Right cardiac atrium (tissue), 5 donors: ENCODE data around the gene BAG5. TPM values are rescaled to one million over a fixed set of nuclear protein-coding genes. Genes with fewer than 3 reads are reported as not detected.
"Not testable (repeated sequence)": the region's sequence is repeated elsewhere in the genome, so short reads cannot be mapped to it uniquely, and the experiment has no call there.

Experiments used
- ATAC-seq, 2 donors: fragments of 200-7000 bp; cut with Tn5 transposase; one replicate each; pipeline versions ENCODE4 v1.8.0 to v1.9.1; 2020; ENCODE audit warnings: moderate library complexity in 2 of 2, mild to moderate bottlenecking in 1 of 2
- DNase-seq, 3 donors: peaks; one replicate each; pipeline ENCODE4 v3.0.0-alpha.2; 2020
- H3K27ac ChIP-seq: one replicate; pipeline ENCODE4 v1.5.1; 2013; ENCODE audit warnings: mild to moderate bottlenecking, low read length, control low read depth, moderate library complexity
- H3K27me3 ChIP-seq: one replicate; pipeline ENCODE4 v1.6.1; 2013; ENCODE audit not compliant: control insufficient read depth, insufficient read depth
- H3K4me1 ChIP-seq: one replicate; pipeline ENCODE4 v1.6.1; 2013; ENCODE audit warnings: low read length; ENCODE audit not compliant: control insufficient read depth, insufficient read depth
- H3K4me3 ChIP-seq: one replicate; pipeline ENCODE4 v1.5.1; 2013; ENCODE audit warnings: low read length, control low read depth
- H3K9me3 ChIP-seq: one replicate; pipeline ENCODE4 v1.6.1; 2013; ENCODE audit warnings: low read length; ENCODE audit not compliant: control insufficient read depth
- WGBS: extraction: QIAGEN DNeasy Blood & Tissue Kit; methylation state at CpG from one replicate; pipeline ENCODE4 v1.1.7; 2013; 5-methylcytosine and 5-hydroxymethylcytosine counted together
- intact Hi-C, 4 donors: fragments of 100-400 bp; cut with DNase I; formaldehyde crosslinking; loops; one replicate each; pipeline versions ENCODE4 v1.11.0 to v1.14.0; 2022 to 2023
- polyA plus RNA-seq: library from polyadenylated mRNA; stranded (reverse); fragments of 200-250 nt; gene quantifications from one replicate; pipeline ENCODE4 v1.2.3, GENCODE V29; 2013
- total RNA-seq, 4 donors: library from RNA; stranded (reverse); fragmentation: NEBNext Ultra II Directional; extraction: Animal tissue kit (Norgen Biotek cat#: 25700); gene quantifications; one replicate each; pipeline ENCODE4 v1.2.1, GENCODE V29; 2021
- donor health status: healthy with polysubstance abuse.
- donor health status: DM: no; HTN: yes; CAD: no.
- donor health status: DM: no; HTN: no; CAD: no.
- donor health status: DM: no; HTN: yes; CAD: no; lungs with severe emphysema.
- donor health status: DM: yes; HTN: yes; CAD: no.

The BAG5 gene
- total and polyA plus RNA-seq, 5 donors, result 7.7 to 23.6 (median 18.9) TPM

DNA sequence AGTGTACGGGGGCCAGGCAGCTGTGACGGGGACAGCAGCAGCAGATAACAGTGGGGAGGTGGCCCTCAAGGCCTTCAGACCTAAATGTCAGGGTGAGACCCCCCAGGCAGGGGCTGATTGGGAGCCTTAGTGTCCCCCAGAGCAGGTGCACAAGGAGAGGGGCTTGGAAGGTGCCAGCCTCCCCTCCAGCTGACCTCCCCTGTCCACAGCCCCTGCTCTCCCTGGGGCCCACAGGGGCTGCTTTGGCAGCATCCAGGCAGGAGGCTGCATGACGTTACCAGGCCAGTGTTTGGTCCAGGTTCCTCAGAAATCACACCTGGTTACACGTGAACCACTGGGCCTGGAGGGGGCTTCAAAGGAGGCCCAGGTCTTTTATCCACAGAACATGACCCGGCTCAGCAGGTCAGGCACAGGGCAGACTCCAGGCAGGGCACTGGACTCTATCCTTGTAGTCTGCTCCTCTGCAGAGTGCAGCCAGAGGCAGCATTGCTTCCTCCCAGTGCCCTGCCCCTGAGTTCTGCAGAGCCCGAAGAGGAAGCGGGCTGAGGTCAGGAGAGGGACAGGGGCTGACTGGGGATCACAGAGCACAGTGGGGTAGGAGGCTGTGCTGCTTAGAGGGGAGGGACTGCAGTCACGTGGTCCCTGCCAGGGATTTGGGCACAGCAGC is 36.1 kb downstream of the BAG5 start:
- Histone ChIP-seq H3K4me3 (no peak overlapping the region), H3K27ac (no peak overlapping the region), H3K4me1 (peaks cover 2% of the 10 kb centered on the region), H3K9me3 (no peaks in the 10 kb centered on the region), H3K27me3 (no peaks in the 10 kb centered on the region)
- DNase-seq, result peak; percentile 15 to 60 (median 55)
- intact Hi-C loops, result no loop called here
- WGBS, result 70% methylated on average over 8 of the region's 8 CpGs
- no peak for ATAC-seq

DNA sequence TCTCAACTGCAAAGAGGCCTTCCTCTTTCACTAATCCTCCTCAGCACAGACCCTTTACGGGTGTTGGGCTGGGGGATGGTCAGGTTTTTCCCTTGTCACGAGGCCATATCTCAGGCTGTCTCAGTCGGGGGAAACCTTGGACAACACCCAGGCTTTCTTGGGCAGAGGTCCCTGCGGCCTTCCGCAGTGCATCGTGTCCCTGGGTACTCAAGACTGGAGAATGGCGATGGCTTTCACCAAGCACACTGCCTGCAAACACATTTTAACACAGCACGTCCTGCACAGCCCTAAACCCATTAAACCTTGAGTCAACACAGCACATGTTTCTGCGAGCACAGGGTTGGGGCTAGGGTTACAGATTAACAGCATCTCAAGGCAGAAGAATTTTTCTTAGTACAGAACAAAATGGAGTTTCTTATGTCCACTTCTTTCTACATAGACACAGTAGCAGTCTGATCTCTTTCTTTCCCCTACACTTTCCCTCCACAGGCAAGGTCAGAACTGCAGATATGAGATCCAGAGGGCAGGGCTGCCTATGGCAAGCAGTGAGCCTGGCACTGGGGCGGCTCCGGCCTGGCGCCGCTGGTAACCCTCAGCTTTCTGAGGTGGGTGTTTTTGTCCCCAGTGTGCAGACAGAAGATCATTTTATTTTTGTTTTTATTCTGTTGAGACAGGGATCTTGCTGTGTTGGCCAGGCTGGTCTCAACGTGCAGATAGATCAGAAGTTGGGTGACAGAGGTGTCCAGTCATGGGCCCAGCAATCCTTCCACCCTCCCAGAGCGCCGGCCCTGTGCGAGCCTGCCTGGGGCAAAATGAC is 36.8 kb downstream of the BAG5 start:
- H3K27ac ChIP-seq, H3K27me3 ChIP-seq, H3K9me3 ChIP-seq, intact Hi-C loops, H3K4me3 ChIP-seq, H3K4me1 ChIP-seq, ATAC-seq: not testable (repeated sequence)
- 61% methylated on average over 17 of the region's 17 CpGs for WGBS
- peak in 2 of 3 donors; percentile 46 to 49 for DNase-seq

DNA sequence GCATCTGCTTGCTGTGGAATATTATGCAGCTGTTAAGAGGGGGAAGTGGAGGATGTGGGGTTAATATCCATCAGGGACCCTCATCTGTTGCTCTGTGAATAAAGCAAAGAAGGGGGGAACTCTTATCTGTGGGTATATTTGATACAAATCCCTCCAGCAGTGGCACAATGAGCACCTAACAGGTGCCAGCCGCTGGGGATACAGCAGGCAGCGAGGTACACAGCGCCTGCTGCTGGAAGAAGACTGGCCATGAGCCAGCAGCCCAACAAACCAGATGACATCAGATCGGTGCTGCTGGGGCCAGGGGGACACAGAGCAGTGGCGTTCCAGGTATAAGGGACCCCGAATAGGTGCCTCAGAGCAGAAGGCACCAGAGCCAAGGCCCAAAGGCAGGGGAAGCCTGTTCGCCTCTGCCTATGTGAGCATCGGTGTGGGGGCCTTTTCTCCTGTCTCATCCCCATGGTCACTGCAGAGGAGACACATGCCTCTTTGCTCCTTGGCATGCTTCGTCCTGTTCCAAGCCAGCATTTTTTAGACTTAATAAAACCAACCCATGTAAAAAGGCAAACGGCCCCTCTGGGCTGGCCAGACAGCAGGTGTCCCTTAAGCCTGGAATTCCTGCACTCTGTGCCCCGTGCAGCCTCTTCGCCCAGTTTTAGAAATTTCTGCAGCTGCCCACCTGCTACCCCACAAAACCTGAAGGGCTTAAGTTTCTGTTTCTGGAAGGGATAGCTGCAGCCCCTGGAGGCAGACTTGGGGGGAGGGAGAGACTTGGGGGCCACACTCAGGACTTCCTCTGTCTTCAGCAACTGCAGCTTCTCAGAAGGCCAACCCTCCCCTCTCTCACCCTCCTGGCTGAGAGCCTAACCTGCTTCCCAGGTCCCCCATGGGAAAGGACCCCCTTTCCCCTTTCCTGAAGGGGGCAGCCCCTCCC is 38.2 kb downstream of the BAG5 start:
- no peak overlapping the region for H3K27ac ChIP-seq
- 79% methylated on average over 12 of the region's 12 CpGs for WGBS
- DNase-seq, result peak; percentile 20 to 60 (median 55)

GRCh38 chr14:103523575-103523954 is 38.9 kb downstream of the BAG5 start:
- no peak overlapping the region for H3K4me3 ChIP-seq
- 47% methylated on average over 10 of the region's 10 CpGs for WGBS
- no peak for ATAC-seq
- peaks cover 3% of the 10 kb centered on the region for H3K4me1 ChIP-seq
- H3K27me3 ChIP-seq, result no peaks in the 10 kb centered on the region
- H3K9me3 ChIP-seq, result no peaks in the 10 kb centered on the region
- H3K27ac ChIP-seq, result no peak overlapping the region
- intact Hi-C loops, result no loop called here
- peak in 1 of 3 donors; percentile 26 for DNase-seq

More for the DNA sequence above, 38.2 kb downstream of the BAG5 start:
- Histone ChIP-seq H3K27me3 (no peaks in the 10 kb centered on the region), H3K4me1 (peaks cover 3% of the 10 kb centered on the region), H3K4me3 (no peak overlapping the region), H3K9me3 (no peaks in the 10 kb centered on the region)
- no peak for ATAC-seq
- intact Hi-C loops, result no loop called here

GRCh38 chr14:103522649-103523574 is 39.5 kb downstream of the BAG5 start, which contains the start of gene CKB:
Gene CKB, minus strand, starts transcription at chr14:103522830. Its CDS starts 337 bp downstream, at chr14:103522493.
- intact Hi-C loops, result no loop called here
- ATAC-seq (peak; percentile 14 to 19), DNase-seq (peak; percentile 81 to 93 (median 90))
- Histone ChIP-seq H3K27ac (peak within 1 kb of the TSS; percentile 38), H3K4me3 (peak within 1 kb of the TSS; percentile 79), H3K27me3 (no peaks in the 10 kb centered on the region), H3K9me3 (no peaks in the 10 kb centered on the region), H3K4me1 (peaks cover 6% of the 10 kb centered on the region)
- 4% methylated on average over 107 of the region's 107 CpGs for whole genome bisulfite sequencing

DNA sequence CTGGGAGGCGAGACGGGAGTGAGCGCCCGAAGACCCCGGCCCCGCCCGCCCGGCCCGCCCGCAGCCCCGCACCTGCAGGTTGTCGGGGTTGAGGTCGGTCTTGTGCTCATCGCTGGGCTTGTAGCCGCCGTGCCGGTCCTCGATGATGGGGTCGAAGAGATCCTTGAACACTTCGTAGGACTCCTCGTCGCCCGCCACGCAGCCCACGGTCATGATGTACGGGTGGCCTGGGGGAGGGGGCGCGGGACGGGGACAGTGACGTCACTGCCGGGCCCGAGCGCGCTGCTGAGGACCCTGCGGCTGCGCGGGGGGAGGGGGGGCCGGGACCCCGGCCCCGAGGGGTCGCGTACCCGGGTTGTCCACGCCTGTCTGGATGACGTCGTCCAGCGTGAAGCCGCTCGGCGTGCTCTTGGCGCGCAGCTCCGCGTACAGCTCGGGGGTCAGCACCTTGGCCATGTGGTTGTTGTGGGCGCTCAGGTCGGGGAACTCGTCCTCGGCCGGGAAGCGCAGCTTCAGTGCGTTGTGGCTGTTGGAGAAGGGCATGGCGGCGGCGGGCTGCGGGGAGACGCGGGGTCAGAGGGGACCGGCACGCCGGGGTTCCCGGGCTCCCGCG is 40.4 kb downstream of the BAG5 start:
- H3K27me3 ChIP-seq, result no peaks in the 10 kb centered on the region
- no peaks in the 10 kb centered on the region for H3K9me3 ChIP-seq
- under 1% methylated on average over 74 of the region's 74 CpGs for WGBS
- H3K4me3 ChIP-seq, result peak overlapping the region; percentile 79
- peaks cover 7% of the 10 kb centered on the region for H3K4me1 ChIP-seq
- ATAC-seq (no peak), DNase-seq (peak; percentile 43 to 83 (median 79))
- intact Hi-C loops, result no loop called here
- H3K27ac ChIP-seq, result peak overlapping the region; percentile 38

- H3K27ac ChIP-seq, result peak overlapping the region; percentile 46
- no peaks in the 10 kb centered on the region for H3K9me3 ChIP-seq
- H3K27me3 ChIP-seq, result no peaks in the 10 kb centered on the region
- DNase-seq (peak in 1 of 3 donors; percentile 91), ATAC-seq (peak; percentile 49 to 50)
- intact Hi-C loops, result no loop called here
- H3K4me1 ChIP-seq, result peaks cover 7% of the 10 kb centered on the region
- H3K4me3 ChIP-seq, result peak overlapping the region; percentile 79
- WGBS, result under 1% methylated on average over 77 of the region's 77 CpGs
These were observed 41.0 kb downstream of the BAG5 start for GRCh38 chr14:103521438-103521950.

DNA sequence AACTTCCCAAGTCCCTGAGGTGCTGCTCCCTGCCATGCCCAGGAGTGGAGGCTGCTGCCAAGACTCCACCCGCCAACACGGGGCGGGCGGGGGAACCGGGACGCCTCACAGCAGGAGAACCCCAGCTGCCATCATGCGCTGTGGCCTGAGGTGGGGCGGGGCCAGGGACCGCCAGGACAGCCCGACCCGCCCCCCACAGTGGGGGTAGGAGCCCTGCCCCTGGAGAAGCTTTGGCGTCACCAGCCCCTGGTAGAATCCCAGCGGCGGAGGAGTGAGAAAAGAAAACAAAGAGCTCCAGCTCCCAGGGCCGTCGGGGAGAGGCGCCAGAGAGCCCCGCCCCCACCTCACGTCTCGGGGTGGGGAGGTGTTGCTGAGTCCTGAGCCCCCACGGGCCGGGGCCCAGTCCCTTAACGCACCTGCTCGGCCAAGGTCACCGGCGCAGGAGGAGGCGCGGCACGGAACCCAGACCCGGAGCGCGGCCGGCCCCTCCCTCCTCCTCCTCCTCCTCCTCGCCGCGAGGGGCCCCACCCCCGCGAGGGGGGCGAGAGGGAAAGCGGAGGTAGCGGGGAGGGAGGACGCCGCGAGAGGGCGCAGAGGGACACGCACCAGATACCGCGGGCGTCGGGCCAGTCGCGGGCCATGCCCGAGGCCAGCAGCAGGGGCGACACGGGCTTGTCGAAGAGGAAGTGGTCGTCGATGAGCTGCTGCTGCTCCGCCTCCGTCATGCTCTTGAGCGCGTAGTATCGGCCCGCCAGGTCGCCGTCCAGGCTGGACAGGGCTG is 41.6 kb downstream of the BAG5 start:
- under 1% methylated on average over 61 of the region's 66 CpGs for WGBS
- Histone ChIP-seq H3K9me3 (no peaks in the 10 kb centered on the region), H3K27ac (peak overlapping the region; percentile 46), H3K4me3 (peak overlapping the region; percentile 79), H3K27me3 (no peaks in the 10 kb centered on the region), H3K4me1 (peaks cover 7% of the 10 kb centered on the region)
- ATAC-seq (peak; percentile 43 to 45), DNase-seq (peak; percentile 86 to 96 (median 94))
- intact Hi-C loops, result no loop called here

GRCh38 chr14:103520269-103520656 is 42.2 kb downstream of the BAG5 start:
- Histone ChIP-seq H3K9me3 (no peaks in the 10 kb centered on the region), H3K27ac (no peak overlapping the region), H3K27me3 (no peaks in the 10 kb centered on the region), H3K4me3 (no peak overlapping the region), H3K4me1 (peaks cover 7% of the 10 kb centered on the region)
- DNase-seq (peak in 2 of 3 donors; percentile 20 to 73), ATAC-seq (no peak)
- intact Hi-C loops, result no loop called here
- 72% methylated on average over 10 of the region's 10 CpGs for WGBS
